Measurements from ENCODE around the gene STEAP1. TPM values are rescaled to one million over a fixed set of nuclear protein-coding genes. Genes with fewer than 3 reads are reported as not detected.

Gene STEAP1
- polyA plus RNA-seq, 3 donors = not detected

DNA sequence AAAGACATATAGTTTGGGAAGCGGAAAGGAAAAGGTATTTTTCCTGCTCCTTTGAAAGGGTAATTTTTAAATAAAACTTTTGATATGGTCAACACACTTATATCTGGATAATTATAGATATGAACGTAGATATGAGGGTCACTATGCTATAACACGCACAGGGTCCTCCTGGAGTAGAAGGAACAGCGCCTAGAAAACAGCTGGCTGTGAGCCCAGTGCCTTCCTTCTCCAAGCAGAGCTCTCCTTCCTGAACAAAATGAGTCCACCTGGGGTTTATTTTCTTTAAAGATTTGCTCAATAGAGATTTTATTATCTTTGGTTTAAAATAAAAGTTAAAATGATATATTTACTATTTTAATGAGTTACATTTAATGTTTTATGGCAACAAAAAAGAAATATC lies 13.1 kb downstream of the STEAP1 start:
- no peaks in the 10 kb centered on the region for H3K79me2 ChIP-seq (ENCODE audit: insufficient read depth, low read length)
- H3K9me3 ChIP-seq (replicated peaks in 1 of 2; ENCODE audit: control insufficient read depth in 1 of 2, insufficient read depth in 1 of 2, low read length in 2 of 2) = no peaks in the 10 kb centered on the region
- no peak overlapping the region for H3K27ac ChIP-seq (ENCODE audit: low read depth in 1 of 2, low read length in 2 of 2)
- H3K36me3 ChIP-seq (replicated peaks in 1 of 2; ENCODE audit: control insufficient read depth in 1 of 2, insufficient read depth in 2 of 2, low read length in 2 of 2) = no peaks in the 10 kb centered on the region
- no CpG with 5 or more reads among the region's 4 CpGs for WGBS (ENCODE audit: insufficient coverage)
- no peaks in the 10 kb centered on the region for H3K4me1 ChIP-seq (ENCODE audit: control insufficient read depth in 1 of 2, insufficient read depth in 2 of 2, low read length in 2 of 2)
- H3K4me3 Mint-ChIP-seq = no peak overlapping the region
- H3K36me3 Mint-ChIP-seq = no peaks in the 10 kb centered on the region
- H3K27me3 Mint-ChIP-seq (ENCODE audit: low read depth in 3 of 3) = peaks cover 0 to 4% (median 2%) of the 10 kb centered on the region in 3 donors
- no peak overlapping the region for H2AFZ ChIP-seq (ENCODE audit: insufficient read depth, low read depth, low read length, poor library complexity, severe bottlenecking)
- TF ChIP-seq, protein P1, sequence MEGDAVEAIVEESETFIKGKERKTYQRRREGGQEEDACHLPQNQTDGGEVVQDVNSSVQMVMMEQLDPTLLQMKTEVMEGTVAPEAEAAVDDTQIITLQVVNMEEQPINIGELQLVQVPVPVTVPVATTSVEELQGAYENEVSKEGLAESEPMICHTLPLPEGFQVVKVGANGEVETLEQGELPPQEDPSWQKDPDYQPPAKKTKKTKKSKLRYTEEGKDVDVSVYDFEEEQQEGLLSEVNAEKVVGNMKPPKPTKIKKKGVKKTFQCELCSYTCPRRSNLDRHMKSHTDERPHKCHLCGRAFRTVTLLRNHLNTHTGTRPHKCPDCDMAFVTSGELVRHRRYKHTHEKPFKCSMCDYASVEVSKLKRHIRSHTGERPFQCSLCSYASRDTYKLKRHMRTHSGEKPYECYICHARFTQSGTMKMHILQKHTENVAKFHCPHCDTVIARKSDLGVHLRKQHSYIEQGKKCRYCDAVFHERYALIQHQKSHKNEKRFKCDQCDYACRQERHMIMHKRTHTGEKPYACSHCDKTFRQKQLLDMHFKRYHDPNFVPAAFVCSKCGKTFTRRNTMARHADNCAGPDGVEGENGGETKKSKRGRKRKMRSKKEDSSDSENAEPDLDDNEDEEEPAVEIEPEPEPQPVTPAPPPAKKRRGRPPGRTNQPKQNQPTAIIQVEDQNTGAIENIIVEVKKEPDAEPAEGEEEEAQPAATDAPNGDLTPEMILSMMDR (IDR thresholded peaks at IDR 0.05) = no peak
- intact Hi-C loops (cut with micrococcal nuclease) = no loop called here
- DNase-seq = no peak
- H3K4me1 Mint-ChIP-seq = no peaks in the 10 kb centered on the region
- H3K4me3 ChIP-seq (replicated peaks in 1 of 3; ENCODE audit: low read depth in 2 of 3, low read length in 3 of 3) = no peak overlapping the region
- H4K20me1 ChIP-seq (ENCODE audit: insufficient read depth, low read length) = no peaks in the 10 kb centered on the region
- peaks cover 0 to 11% (median 7%) of the 10 kb centered on the region in 7 donors for H3K9me3 Mint-ChIP-seq
- H3K27me3 ChIP-seq (ENCODE audit: control insufficient read depth in 2 of 2, insufficient read depth in 2 of 2, low read length in 2 of 2) = no peaks in the 10 kb centered on the region
- H3K9ac ChIP-seq (ENCODE audit: insufficient read depth, low read length, poor library complexity, severe bottlenecking) = no peak overlapping the region
- no peak overlapping the region for H3K4me2 ChIP-seq (replicated peaks; ENCODE audit: extremely low read depth, low read length, poor library complexity, severe bottlenecking)
- H3K27ac Mint-ChIP-seq = no peak overlapping the region

DNA sequence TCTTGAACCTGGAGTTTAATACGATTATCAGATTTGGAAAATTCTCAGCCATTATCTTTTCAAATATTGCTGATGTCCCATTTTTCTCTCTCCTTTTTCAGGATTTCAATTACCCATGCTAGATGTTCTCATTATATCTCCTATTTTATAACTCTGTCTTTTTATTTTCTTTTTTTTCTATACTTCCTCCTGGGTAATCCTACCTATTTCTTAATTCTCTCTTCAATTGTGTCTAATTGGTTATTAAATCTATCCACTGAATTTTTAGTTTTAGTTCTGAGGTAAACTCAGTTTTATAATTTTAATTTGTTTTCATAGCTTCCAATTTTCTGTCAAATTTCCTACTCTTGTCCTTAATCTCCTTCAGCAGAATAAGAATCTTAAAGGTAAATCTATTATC lies 15.6 kb downstream of the STEAP1 start:
- H3K27ac ChIP-seq (ENCODE audit: low read depth in 1 of 2, low read length in 2 of 2) = no peak overlapping the region
- no peak overlapping the region for H3K9ac ChIP-seq (ENCODE audit: insufficient read depth, low read length, poor library complexity, severe bottlenecking)
- peaks cover 0 to 11% (median 7%) of the 10 kb centered on the region in 7 donors for H3K9me3 Mint-ChIP-seq
- H3K27me3 Mint-ChIP-seq (ENCODE audit: low read depth in 3 of 3) = peaks cover 0 to 3% (median 0%) of the 10 kb centered on the region in 3 donors
- no peak overlapping the region for H3K4me3 ChIP-seq (replicated peaks in 1 of 3; ENCODE audit: low read depth in 2 of 3, low read length in 3 of 3)
- H3K9me3 ChIP-seq (replicated peaks in 1 of 2; ENCODE audit: control insufficient read depth in 1 of 2, insufficient read depth in 1 of 2, low read length in 2 of 2) = no peaks in the 10 kb centered on the region
- no peaks in the 10 kb centered on the region for H3K4me1 ChIP-seq (ENCODE audit: control insufficient read depth in 1 of 2, insufficient read depth in 2 of 2, low read length in 2 of 2)
- H2AFZ ChIP-seq (ENCODE audit: insufficient read depth, low read depth, low read length, poor library complexity, severe bottlenecking) = no peak overlapping the region
- H3K27me3 ChIP-seq (ENCODE audit: control insufficient read depth in 2 of 2, insufficient read depth in 2 of 2, low read length in 2 of 2) = no peaks in the 10 kb centered on the region
- H3K27ac Mint-ChIP-seq = no peak overlapping the region
- no peaks in the 10 kb centered on the region for H3K36me3 Mint-ChIP-seq
- H3K4me1 Mint-ChIP-seq = no peaks in the 10 kb centered on the region
- intact Hi-C loops (cut with micrococcal nuclease) = no loop called here
- TF ChIP-seq, protein P1 (IDR thresholded peaks at IDR 0.05) = no peak
- H3K36me3 ChIP-seq (replicated peaks in 1 of 2; ENCODE audit: control insufficient read depth in 1 of 2, insufficient read depth in 2 of 2, low read length in 2 of 2) = no peaks in the 10 kb centered on the region
- DNase-seq = no peak
- no peaks in the 10 kb centered on the region for H3K79me2 ChIP-seq (ENCODE audit: insufficient read depth, low read length)
- no peak overlapping the region for H3K4me2 ChIP-seq (replicated peaks; ENCODE audit: extremely low read depth, low read length, poor library complexity, severe bottlenecking)
- H4K20me1 ChIP-seq (ENCODE audit: insufficient read depth, low read length) = no peaks in the 10 kb centered on the region
- H3K4me3 Mint-ChIP-seq = no peak overlapping the region
- WGBS (ENCODE audit: insufficient coverage) = no CpG with 5 or more reads among the region's 1 CpG

All from CD14-positive monocyte (primary cell).